Measurements from ENCODE around the gene NOSIP.

Gene NOSIP

GRCh38 chr19:49595819-49596404, 15.6 kb upstream of the NOSIP start:
- in situ Hi-C loops (cut with HindIII; ENCODE audit: low sequenced_read_pairs): no loop called here

DNA sequence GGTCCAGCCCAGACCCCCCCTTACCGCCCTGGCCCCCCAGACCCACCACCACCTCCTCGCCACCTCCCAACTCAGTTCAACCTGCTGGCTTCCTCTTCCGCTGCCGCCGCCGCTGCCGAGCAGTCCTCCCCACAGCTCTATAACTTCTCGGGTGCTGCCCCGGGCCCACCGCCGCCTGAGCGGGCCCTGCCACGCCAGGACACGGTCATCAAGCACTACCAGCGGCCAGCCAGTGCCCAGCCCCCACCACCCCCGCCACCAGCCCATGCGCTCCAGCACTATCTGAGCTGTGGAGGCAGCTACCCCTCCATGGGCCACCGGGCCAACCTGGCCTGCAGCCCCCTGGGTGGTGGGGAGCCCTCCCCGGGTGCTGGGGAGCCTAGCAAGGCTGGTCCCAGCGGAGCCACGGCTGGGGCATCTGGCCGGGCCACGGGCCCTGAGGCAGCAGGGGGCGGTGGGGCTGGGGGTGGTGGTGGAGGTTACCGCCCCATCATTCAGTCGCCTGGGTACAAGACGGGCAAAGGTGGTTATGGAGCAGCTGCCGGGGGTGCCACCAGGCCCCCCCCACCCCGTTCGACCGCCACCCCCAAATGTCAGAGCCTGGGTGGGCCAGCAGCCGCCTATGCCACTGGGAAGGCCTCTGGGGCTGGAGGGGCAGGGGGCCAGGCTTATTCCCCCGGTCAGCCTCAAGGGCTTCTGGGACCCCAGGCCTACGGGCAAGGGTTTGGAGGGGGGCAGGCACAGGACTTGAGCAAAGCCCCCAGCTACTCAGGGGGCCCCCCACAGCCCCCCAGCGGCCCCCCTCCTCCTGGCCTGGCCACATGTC, 14.8 kb upstream of the NOSIP start:
- in situ Hi-C loops (cut with HindIII; ENCODE audit: low sequenced_read_pairs): no loop called here

DNA sequence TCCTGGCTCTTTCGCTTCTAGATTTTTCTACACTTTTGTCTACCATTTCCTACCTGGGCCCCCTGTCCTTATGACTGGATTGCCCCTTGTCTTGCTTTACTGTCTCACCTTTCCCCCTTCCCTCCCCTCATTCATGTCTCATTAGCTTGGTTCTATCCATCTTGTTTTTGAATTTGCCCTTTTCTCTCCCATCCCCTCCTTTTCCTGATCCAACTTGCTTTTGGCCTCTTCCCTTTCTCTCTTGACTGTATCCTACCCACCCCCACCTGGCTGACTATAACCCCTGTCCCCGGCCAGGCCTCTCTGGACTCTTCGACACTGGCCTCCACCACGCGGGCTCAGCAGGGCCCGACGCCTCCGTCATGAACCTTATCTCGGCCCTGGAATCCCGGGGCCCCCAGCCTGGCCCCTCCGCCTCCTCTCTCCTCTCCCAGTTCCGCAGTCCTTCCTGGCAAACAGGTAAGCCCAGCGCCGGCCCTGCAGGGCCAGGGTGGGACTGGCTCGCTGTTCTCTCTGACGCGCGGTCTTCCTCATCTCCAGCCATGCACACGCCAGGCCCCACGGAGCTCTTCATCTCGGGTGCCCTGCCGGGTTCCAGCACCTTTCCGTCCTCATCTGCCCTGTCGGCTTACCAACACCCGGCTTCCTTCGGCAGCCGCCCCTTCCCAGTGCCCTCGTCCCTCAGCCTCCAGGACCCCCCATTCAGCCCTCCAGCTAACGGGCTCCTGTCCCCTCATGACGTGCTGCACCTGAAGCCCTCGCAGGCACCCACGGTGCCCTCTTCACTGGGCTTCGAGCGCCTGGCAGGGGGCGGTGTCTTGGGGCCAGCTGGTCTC, 14.0 kb upstream of the NOSIP start:
- in situ Hi-C loops (cut with HindIII; ENCODE audit: low sequenced_read_pairs): no loop called here

- in situ Hi-C loops (cut with HindIII; ENCODE audit: low sequenced_read_pairs): no loop called here
These were observed 13.1 kb upstream of the NOSIP start for GRCh38 chr19:49593233-49594113.

DNA sequence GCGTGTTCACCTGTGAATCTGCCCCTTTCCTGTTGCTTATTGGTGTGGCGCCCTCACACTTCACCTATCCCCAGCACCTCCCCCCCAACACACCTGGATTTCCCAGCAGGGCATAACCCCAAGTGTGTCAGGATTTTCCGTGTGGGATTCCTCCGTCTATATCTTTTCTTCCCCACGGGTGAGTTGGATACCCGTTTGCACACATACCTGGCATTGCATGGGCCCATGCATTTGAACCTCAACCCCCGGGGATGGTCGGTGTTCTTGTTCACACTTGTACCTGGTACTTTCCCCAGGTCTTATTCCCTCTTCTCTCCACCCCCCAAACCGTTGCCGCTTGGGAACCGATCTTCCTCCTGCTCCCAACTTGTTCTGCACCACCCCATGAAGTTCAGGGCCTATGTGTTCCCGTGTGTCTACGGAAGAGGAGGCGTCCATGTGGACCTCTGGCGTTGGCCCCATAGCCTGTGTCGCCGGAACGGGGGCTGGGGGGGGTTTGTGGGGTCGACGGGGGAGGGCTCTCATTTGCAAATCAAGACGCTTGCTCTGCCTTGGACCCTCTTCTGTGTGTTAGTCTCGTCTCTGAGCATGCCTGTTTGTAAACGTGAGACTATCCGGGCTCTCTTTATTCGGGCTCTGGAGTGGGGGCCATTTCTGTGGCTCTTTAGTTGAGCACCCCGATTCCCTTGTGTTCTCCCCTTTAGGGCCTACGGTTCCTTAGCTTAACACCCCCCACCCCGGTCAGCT, 12.3 kb upstream of the NOSIP start:
- in situ Hi-C loops (cut with HindIII; ENCODE audit: low sequenced_read_pairs): no loop called here

DNA sequence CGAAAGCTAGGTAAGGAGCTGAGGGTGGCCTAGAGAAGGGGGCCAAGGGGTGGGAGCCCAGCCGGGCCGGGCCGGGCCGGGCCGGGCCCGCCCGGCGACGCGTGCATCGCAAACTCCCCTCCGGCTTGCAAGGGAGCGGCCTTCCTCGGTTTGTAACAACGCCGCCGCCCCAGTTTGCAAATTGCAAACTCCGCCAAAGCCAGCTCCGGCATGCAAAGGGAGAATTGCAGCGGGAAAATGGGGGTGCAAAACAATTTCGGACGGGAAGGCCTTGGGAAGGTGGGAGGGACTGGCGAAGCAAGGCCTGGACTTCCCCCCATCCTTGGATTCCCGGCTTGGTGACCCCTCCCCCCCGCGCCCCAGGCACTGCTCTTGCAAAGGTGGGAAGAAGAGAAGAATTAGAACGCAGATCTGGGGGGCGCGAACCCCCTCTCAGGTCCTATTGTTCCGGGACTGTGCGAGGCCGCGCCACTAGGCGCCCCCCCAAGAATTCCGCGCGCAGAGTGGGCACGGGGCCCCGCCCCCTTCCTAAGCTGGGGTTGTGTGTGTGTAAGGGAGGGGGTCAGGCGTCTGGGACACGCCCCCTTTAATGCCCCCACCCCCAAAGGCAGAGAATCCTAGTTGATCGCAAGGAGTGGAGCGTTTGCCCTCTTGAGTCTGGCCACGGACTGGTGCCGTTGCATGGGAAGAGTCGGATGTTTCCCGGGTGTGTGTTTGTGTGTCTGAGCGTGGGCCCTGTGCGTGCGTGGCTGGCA, 11.6 kb upstream of the NOSIP start:
- in situ Hi-C loops (cut with HindIII; ENCODE audit: low sequenced_read_pairs): no loop called here

DNA sequence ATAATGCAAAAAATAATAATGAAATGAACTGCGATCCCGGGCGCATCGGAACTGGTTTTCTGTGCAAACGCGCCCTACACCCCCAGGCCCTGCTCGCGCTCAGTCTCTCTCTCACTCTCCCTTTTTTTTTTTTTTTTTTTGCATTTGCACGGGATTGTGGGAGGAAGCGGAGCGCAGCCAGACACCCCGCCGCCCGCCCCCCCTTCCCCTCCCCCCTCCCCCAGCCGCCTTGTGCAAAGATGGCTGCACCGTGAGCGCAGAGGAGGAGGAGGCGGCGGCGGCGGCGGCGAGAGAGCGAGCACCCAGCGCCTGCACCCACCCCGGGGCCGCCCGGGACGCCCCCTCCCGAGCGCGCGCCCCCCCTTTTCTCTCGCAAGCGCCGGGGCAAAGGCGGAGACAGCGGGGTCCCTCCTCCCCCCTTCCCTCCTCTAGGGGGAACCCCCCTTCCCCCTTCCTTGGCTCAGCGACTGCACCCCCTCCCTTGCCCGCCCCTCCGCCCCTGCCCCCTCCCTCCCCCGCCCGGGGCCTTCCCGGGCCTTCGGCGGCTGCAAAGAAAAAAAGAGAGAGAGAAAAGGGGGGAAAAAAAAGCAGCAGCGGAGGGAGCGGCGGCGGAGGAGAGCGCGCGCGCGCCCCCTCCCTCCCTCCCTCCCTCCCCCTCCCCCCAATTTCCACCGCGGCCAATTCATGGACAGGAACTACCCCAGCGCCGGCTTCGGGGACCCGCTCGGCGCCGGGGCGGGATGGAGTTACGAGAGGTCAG, 10.8 kb upstream of the NOSIP start, which contains the start of gene PRR12:
TSS of gene PRR12 (plus strand) at position 212 of the 760 bp plus-strand sequence. CDS start at position 685, 473 bp downstream.
- in situ Hi-C loops (cut with HindIII; ENCODE audit: low sequenced_read_pairs): no loop called here

- in situ Hi-C loops (cut with HindIII; ENCODE audit: low sequenced_read_pairs): no loop called here
These were observed 10.0 kb upstream of the NOSIP start for GRCh38 chr19:49590071-49590970.

DNA sequence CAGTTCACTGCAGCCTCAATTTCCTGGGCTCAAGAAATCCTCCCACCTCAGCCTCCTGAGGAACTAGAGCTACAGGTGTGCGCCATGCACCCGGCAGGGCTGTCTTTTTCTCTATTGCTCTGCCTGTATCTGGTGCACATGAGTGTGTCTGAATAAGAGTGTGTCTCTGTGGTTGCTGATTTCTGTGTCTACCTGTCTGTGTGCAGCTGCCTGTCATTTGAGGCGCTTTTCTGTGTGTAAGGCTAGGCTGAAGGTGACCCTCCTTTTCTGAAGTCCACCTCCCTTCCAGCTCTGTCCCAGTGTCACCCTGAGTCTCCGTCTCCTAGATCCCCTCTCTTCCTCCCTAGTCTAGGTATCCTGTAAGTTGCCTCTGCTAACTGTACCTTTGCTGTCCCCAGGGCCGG, 9.1 kb upstream of the NOSIP start:
- in situ Hi-C loops (cut with HindIII; ENCODE audit: low sequenced_read_pairs): no loop called here

- in situ Hi-C loops (cut with HindIII; ENCODE audit: low sequenced_read_pairs): no loop called here
These were observed 8.2 kb upstream of the NOSIP start for GRCh38 chr19:49588365-49589122.

DNA sequence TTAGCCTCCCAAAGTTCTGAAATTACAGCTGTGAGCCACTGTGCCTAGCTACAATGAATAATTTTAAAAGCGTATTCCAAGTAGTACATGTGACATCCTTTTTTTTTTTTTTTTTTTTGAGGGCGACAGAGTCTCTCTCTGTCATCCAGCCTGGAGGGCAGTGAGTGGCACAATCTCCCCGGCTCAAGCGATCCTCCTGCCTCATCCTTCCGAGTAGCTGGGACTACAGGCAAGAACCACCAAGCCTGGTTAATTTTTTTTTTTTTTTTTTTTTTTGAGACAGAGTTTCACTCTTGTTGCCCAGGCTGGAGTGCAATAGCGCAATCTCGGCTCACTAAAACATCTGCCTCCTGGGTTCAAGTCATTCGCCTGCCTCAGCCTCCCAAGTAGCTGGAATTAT, 6.9 kb upstream of the NOSIP start:
- in situ Hi-C loops (cut with HindIII; ENCODE audit: low sequenced_read_pairs): no loop called here

DNA sequence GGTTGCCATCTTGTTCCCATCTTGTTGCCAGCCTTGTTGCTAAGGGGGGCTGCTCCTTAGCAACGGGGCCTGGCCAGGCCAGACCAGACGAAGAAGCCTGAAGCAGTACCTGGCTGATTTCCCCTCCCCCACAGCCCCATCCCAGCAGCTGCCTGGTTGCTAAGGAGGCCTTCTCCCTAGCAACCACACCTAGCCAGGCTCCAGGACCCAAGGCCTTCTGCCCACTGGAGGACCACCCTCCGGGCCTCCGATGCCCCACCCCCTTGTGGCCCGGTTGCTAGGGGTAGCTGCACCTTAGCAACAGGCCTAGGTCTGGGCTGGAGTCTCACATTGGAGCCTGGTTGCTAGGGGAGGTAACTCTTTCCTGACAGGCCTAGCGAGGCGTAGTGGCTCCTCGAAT, 4.7 kb upstream of the NOSIP start:
- in situ Hi-C loops (cut with HindIII; ENCODE audit: low sequenced_read_pairs): no loop called here

DNA sequence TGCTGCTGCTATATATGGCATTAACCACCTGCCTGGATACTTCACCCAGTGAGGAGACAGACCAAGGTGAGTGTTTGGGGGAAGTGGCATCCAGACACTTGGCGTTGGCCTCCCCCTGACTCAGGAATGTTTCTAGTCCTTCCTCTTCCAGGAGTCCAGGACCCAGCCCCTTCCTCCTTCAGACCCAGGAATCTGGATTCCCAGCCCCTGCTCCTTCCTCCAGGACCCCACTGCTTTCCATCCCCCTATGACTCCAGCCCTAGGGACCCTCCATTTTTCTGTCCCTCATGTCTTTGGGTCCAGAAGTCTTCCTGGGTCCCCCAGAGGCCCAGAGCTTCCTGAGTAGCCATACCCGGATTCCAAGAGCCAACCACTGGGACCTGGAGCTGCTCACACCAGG, 2.9 kb upstream of the NOSIP start:
- in situ Hi-C loops (cut with HindIII; ENCODE audit: low sequenced_read_pairs): no loop called here

- in situ Hi-C loops (cut with HindIII; ENCODE audit: low sequenced_read_pairs): no loop called here
These were observed 702 bp upstream of the NOSIP start, which contains the start of gene PRRG2 for GRCh38 chr19:49581007-49581508. TSS of gene PRRG2 (plus strand) at chr19:49581316. CDS start at chr19:49583220, 1,904 bp downstream.

- in situ Hi-C loops (cut with HindIII; ENCODE audit: low sequenced_read_pairs): no loop called here
These were observed 451 bp downstream of the NOSIP start for GRCh38 chr19:49579947-49580263.

- in situ Hi-C loops (cut with HindIII; ENCODE audit: low sequenced_read_pairs): no loop called here
These were observed 1.2 kb downstream of the NOSIP start for GRCh38 chr19:49579193-49579592.
